ENCODE results near the gene DDAH2.
A peak's percentile ranks its signal among the peaks of the same experiment; 100 is the strongest.
"Not testable (repeated sequence)": the region's sequence is repeated elsewhere in the genome, so short reads cannot be mapped to it uniquely, and the experiment has no call there.

Gene DDAH2

GRCh38 chr6:31713991-31714684 lies 15.0 kb downstream of the DDAH2 start:
- no peak for DNase-seq (ENCODE audit: low read depth in 2 of 2)

- no peak for DNase-seq (ENCODE audit: low read depth in 2 of 2)
Observed at GRCh38 chr6:31713465-31713864, 15.6 kb downstream of the DDAH2 start.

- DNase-seq (ENCODE audit: low read depth in 2 of 2), result no peak
Observed at GRCh38 chr6:31712296-31712695, 16.8 kb downstream of the DDAH2 start.

GRCh38 chr6:31711233-31711632 lies 17.9 kb downstream of the DDAH2 start:
- no peak for DNase-seq (ENCODE audit: low read depth in 2 of 2)

- no peak for DNase-seq (ENCODE audit: low read depth in 2 of 2)
Observed at GRCh38 chr6:31710523-31711219, 18.4 kb downstream of the DDAH2 start.

GRCh38 chr6:31709157-31709556 lies 19.9 kb downstream of the DDAH2 start:
- DNase-seq (ENCODE audit: low read depth in 2 of 2), result not testable (repeated sequence)

GRCh38 chr6:31708224-31708623 lies 20.9 kb downstream of the DDAH2 start:
- no peak for DNase-seq (ENCODE audit: low read depth in 2 of 2)

GRCh38 chr6:31707701-31708100 lies 21.4 kb downstream of the DDAH2 start:
- no peak for DNase-seq (ENCODE audit: low read depth in 2 of 2)

GRCh38 chr6:31706599-31706998 lies 22.5 kb downstream of the DDAH2 start, which contains the start of gene LY6G6F:
TSS of gene LY6G6F (plus strand) at chr6:31706866. CDS start at chr6:31706907, 41 bp downstream.
- DNase-seq (ENCODE audit: low read depth in 2 of 2), result no peak

GRCh38 chr6:31705931-31706330 lies 23.2 kb downstream of the DDAH2 start:
- no peak for DNase-seq (ENCODE audit: low read depth in 2 of 2)

- peak; percentile 94 to 97 for DNase-seq (ENCODE audit: low read depth in 2 of 2)
Observed at GRCh38 chr6:31702819-31703716, 26.0 kb downstream of the DDAH2 start, which contains the start of gene ABHD16A. TSS of gene ABHD16A (minus strand) at chr6:31703324. CDS start at chr6:31703281, 43 bp downstream.

GRCh38 chr6:31702405-31702818 lies 26.7 kb downstream of the DDAH2 start:
- peak in 1 of 2 donors; percentile 7 for DNase-seq (ENCODE audit: low read depth in 2 of 2)

- no peak for DNase-seq (ENCODE audit: low read depth in 2 of 2)
Observed at GRCh38 chr6:31701666-31702404, 27.3 kb downstream of the DDAH2 start.

GRCh38 chr6:31700740-31701401 lies 28.2 kb downstream of the DDAH2 start:
- no peak for DNase-seq (ENCODE audit: low read depth in 2 of 2)

GRCh38 chr6:31697555-31697954 lies 31.5 kb downstream of the DDAH2 start:
- no peak for DNase-seq (ENCODE audit: low read depth in 2 of 2)

- DNase-seq (ENCODE audit: low read depth in 2 of 2), result no peak
Observed at GRCh38 chr6:31693535-31693934, 35.6 kb downstream of the DDAH2 start.

- no peak for DNase-seq (ENCODE audit: low read depth in 2 of 2)
Observed at GRCh38 chr6:31692886-31693285, 36.2 kb downstream of the DDAH2 start.

- no peak for DNase-seq (ENCODE audit: low read depth in 2 of 2)
Observed at GRCh38 chr6:31692353-31692752, 36.7 kb downstream of the DDAH2 start.

GRCh38 chr6:31691564-31692108 lies 37.5 kb downstream of the DDAH2 start:
- DNase-seq (ENCODE audit: low read depth in 2 of 2), result no peak

- DNase-seq (ENCODE audit: low read depth in 2 of 2), result no peak
Observed at GRCh38 chr6:31691078-31691463, 38.0 kb downstream of the DDAH2 start.

Data from activated CD4-positive, alpha-beta T cell treated with anti-CD3 and anti-CD28 coated beads for 24 hours (primary cell).